Heart left ventricle (tissue), 16 donors: ENCODE data around the gene C1orf105. TPM values are rescaled to one million over a fixed set of nuclear protein-coding genes. Genes with fewer than 3 reads are reported as not detected.

Experiments used
- ATAC-seq, 4 donors: fragments of 200-7000 bp; cut with Tn5 transposase; one replicate each; pipeline ENCODE4 v1.9.1; 2020 to 2022; ENCODE audit warnings: moderate library complexity in 4 of 4, mild to moderate bottlenecking in 3 of 4, moderate number of reproducible peaks in 1 of 4
- DNase-seq, 5 donors: peaks; one replicate each; pipeline ENCODE4 v3.0.0-alpha.2; 2020
- H3K27ac ChIP-seq, 12 donors: fragments of 200-600 bp; sonication (generic) in 4 of 12; one replicate each; pipeline versions ENCODE4 v1.5.0 to v1.8.0; 2016 to 2022; ENCODE audit warnings: mild to moderate bottlenecking in 2 of 12
- H3K27me3 ChIP-seq, 9 donors: fragments of 200-600 bp; sonication (generic) in 2 of 9; one replicate each; pipeline versions ENCODE4 v1.5.1 to v1.8.0; 2016 to 2022; ENCODE audit warnings: mild to moderate bottlenecking in 3 of 9
- H3K36me3 ChIP-seq, 9 donors: fragments of 200-600 bp; sonication (generic) in 2 of 9; one replicate each; pipeline versions ENCODE4 v1.5.0 to v1.8.0; 2018 to 2022; ENCODE audit warnings: mild to moderate bottlenecking in 2 of 9
- H3K4me1 ChIP-seq, 12 donors: fragments of 200-600 bp; sonication (generic) in 4 of 12; one replicate each; pipeline versions ENCODE4 v1.5.0 to v1.8.0; 2016 to 2022; ENCODE audit warnings: mild to moderate bottlenecking in 3 of 12
- H3K4me3 ChIP-seq, 12 donors: fragments of 200-600 bp; sonication (generic) in 4 of 12; one replicate each; pipeline versions ENCODE4 v1.5.0 to v1.8.0; 2017 to 2022; ENCODE audit warnings: mild to moderate bottlenecking in 9 of 12, moderate library complexity in 4 of 12
- H3K9me3 ChIP-seq, 12 donors: fragments of 200-600 bp; sonication (generic) in 4 of 12; one replicate each; pipeline versions ENCODE4 v1.5.0 to v1.8.0; 2016 to 2022; ENCODE audit warnings: mild to moderate bottlenecking in 1 of 12
- CTCF ChIP-seq, 12 donors: fragments of 200-600 bp; sonication (generic) in 4 of 12; IDR thresholded peaks; one replicate each; pipeline versions ENCODE4 v1.5.0 to v1.8.0; 2018 to 2022; ENCODE audit warnings: antibody characterized with exemption in 12 of 12, mild to moderate bottlenecking in 5 of 12
- POLR2A ChIP-seq, 2 donors: fragments of 450-650 bp; IDR thresholded peaks; one replicate each; pipeline ENCODE4 v1.6.1; 2017; ENCODE audit warnings: antibody characterized with exemption in 2 of 2, mild to moderate bottlenecking in 2 of 2, moderate library complexity in 2 of 2
- WGBS, 4 donors: extraction: QIAGEN DNeasy Blood & Tissue Kit in 2 of 4; methylation state at CpG; one replicate each; pipeline versions ENCODE4 v1.1.5 to v1.1.7; 2013 to 2018; 5-methylcytosine and 5-hydroxymethylcytosine counted together
- intact Hi-C, 10 donors: fragments of 100-400 bp; cut with DNase I; formaldehyde crosslinking; loops; one replicate each; pipeline versions ENCODE4 v1.11.1 to v1.14.2; 2022
- polyA plus RNA-seq, 2 donors: library from polyadenylated mRNA; stranded (reverse); fragments of 200-250 nt; gene quantifications; one replicate each; pipeline ENCODE4 v1.2.3, GENCODE V29; 2013
- total RNA-seq, 9 donors: library from RNA; depleted of rRNA in 2 of 9; stranded (reverse); fragments of >200 nt in 2 of 9; fragmentation: NEBNext Ultra II Directional in 3 of 9; extraction: Animal tissue kit (Norgen Biotek cat#: 25700) in 3 of 9; gene quantifications; one replicate each; pipeline versions ENCODE4 v1.1.0 to v1.2.4, GENCODE V29; 2016 to 2023
- donor health status: ischemic (EF 13 %, LVEDD 7.1; RV severe dilation, severe dysfunction).
- donor health status: healthy with polysubstance abuse.
- donor health status: DM: no; HTN: yes; CAD: no.
- donor health status: DM: no; HTN: no; CAD: no.
- donor health status: ischemic (EF 25% LVEDD 6.9; RV normal size, moderate dysfunction).
- donor health status: ischemic (EF 25% LVEDD 5.7; RV mildly dilated, moderate dysfunction).
- donor health status: healthy.
- donor health status: DM: yes; HTN: yes; CAD: no.
- donor health status: ischemic (EF 35%, LVEDD 5.7; RV mildly dilated, moderate dysfunction).
- donor health status: nonischemic (EF 11% LVEDD 7.7; RV severe dilation, severe dysfunction).
- donor health status: DM: yes; HTN: yes; CAD: no.
- donor health status: PGD.
- donor health status: ischemic (EF 29% LVEDD 5.4; RV normal size, mild dysfunction).
- donor health status: nonischemic (EF 23%, LVEDD 6.1; RV moderate dilation, normal function).

Gene C1orf105
- total and polyA plus RNA-seq, 11 donors, result 1.2 to 39.8 (median 6.7) TPM

GRCh38 chr1:172394141-172394751 lies 26.2 kb upstream of the C1orf105 start:
- peak overlapping the region in 11 of 12 donors; percentile 1 to 78 (median 48) for H3K27ac ChIP-seq
- H3K4me3 ChIP-seq, result no peak overlapping the region
- DNase-seq (peak in 1 of 5 donors; percentile 20), ATAC-seq (no peak)
- intact Hi-C loops, result loop anchor here in 6 of 10 donors (5.0 to 10.0 kb wide), 4 partner anchors 37 to 249 kb away; no protein-coding TSS in a partner anchor
- no peaks in the 10 kb centered on the region for H3K9me3 ChIP-seq
- 19 to 29% (median 26%) methylated on average over 4 of the region's 4 CpGs for WGBS, 4 donors
- no peaks in the 10 kb centered on the region for H3K27me3 ChIP-seq
- H3K4me1 ChIP-seq, result peaks cover 0 to 78% (median 42%) of the 10 kb centered on the region in 12 donors
- TF ChIP-seq CTCF (IDR thresholded peaks at IDR 0.05), result no peak
- no peak for TF ChIP-seq POLR2A (IDR thresholded peaks at IDR 0.05)
- H3K36me3 ChIP-seq, result no peaks in the 10 kb centered on the region

- H3K9me3 ChIP-seq, result no peaks in the 10 kb centered on the region
- intact Hi-C loops, result loop anchor here in 8 of 10 donors (5.0 to 10.0 kb wide), 7 partner anchors 38 to 258 kb away; no protein-coding TSS in a partner anchor
- no peaks in the 10 kb centered on the region for H3K27me3 ChIP-seq
- no peak overlapping the region for H3K4me3 ChIP-seq
- no peak for DNase-seq
- H3K36me3 ChIP-seq, result no peaks in the 10 kb centered on the region
- no peak for ATAC-seq
- peak overlapping the region in 7 of 12 donors; percentile 1 to 78 (median 56) for H3K27ac ChIP-seq
- WGBS, 4 donors, result 95 to 96% (median 95%) methylated on average over 5 of the region's 5 CpGs
- H3K4me1 ChIP-seq, result peaks cover 0 to 80% (median 40%) of the 10 kb centered on the region in 12 donors
- TF ChIP-seq CTCF (IDR thresholded peaks at IDR 0.05) (no peak), POLR2A (IDR thresholded peaks at IDR 0.05) (no peak)
Observed at GRCh38 chr1:172394811-172395210, 25.7 kb upstream of the C1orf105 start.

- H3K27ac ChIP-seq, result peak overlapping the region in 1 of 12 donors; percentile 69
- no peak overlapping the region for H3K4me3 ChIP-seq
- H3K27me3 ChIP-seq, result no peaks in the 10 kb centered on the region
- TF ChIP-seq POLR2A (IDR thresholded peaks at IDR 0.05), result no peak
- no peak for TF ChIP-seq CTCF (IDR thresholded peaks at IDR 0.05)
- WGBS, 4 donors, result 90 to 96% (median 94%) methylated on average over 3 of the region's 3 CpGs
- H3K4me1 ChIP-seq, result peaks cover 0 to 74% (median 35%) of the 10 kb centered on the region in 12 donors
- intact Hi-C loops, result loop anchor here in 8 of 10 donors (5.0 to 10.0 kb wide), 7 partner anchors 38 to 258 kb away; no protein-coding TSS in a partner anchor
- no peaks in the 10 kb centered on the region for H3K36me3 ChIP-seq
- no peaks in the 10 kb centered on the region for H3K9me3 ChIP-seq
- ATAC-seq (no peak), DNase-seq (no peak)
Observed at GRCh38 chr1:172395576-172395975, 24.9 kb upstream of the C1orf105 start.

- Histone ChIP-seq H3K9me3 (no peaks in the 10 kb centered on the region), H3K36me3 (no peaks in the 10 kb centered on the region), H3K27ac (peak overlapping the region in 8 of 12 donors; percentile 41 to 78 (median 65)), H3K4me3 (no peak overlapping the region), H3K27me3 (no peaks in the 10 kb centered on the region), H3K4me1 (peaks cover 0 to 64% (median 37%) of the 10 kb centered on the region in 12 donors)
- 58 to 64% (median 60%) methylated on average over 3 of the region's 3 CpGs for WGBS, 4 donors
- intact Hi-C loops, result loop anchor here in 8 of 10 donors (5.0 to 10.0 kb wide), 7 partner anchors 40 to 260 kb away; no protein-coding TSS in a partner anchor
- TF ChIP-seq POLR2A (IDR thresholded peaks at IDR 0.05), result no peak
- TF ChIP-seq CTCF (IDR thresholded peaks at IDR 0.05), result no peak
- DNase-seq (no peak), ATAC-seq (peak; percentile 37 to 69 (median 48))
Observed at GRCh38 chr1:172397221-172397620, 23.3 kb upstream of the C1orf105 start.
